ENCODE data around the gene RSRP1. TPM values are rescaled to one million over a fixed set of nuclear protein-coding genes. Genes with fewer than 3 reads are reported as not detected.

The RSRP1 gene
- total and polyA plus RNA-seq, 2 donors = 126 to 418 TPM

- Histone ChIP-seq H3K4me3 (ENCODE audit: low read length in 2 of 2) (no peak overlapping the region), H3K27me3 (ENCODE audit: control insufficient read depth in 2 of 2, insufficient read depth in 1 of 2, low read length in 1 of 2) (no peaks in the 10 kb centered on the region), H3K27ac (ENCODE audit: low read depth in 1 of 2, low read length in 1 of 2) (peak overlapping the region in 1 of 2 donors; percentile 32), H3K4me1 (ENCODE audit: control insufficient read depth in 2 of 2, insufficient read depth in 2 of 2, low read length in 2 of 2) (peaks cover 0 to 20% of the 10 kb centered on the region in 2 donors), H3K9me3 (ENCODE audit: control insufficient read depth in 2 of 2, insufficient read depth in 1 of 2, low read length in 1 of 2) (no peaks in the 10 kb centered on the region), H3K36me3 (ENCODE audit: control insufficient read depth in 2 of 2, insufficient read depth in 2 of 2, low read length in 1 of 2) (no peaks in the 10 kb centered on the region)
- peak in 3 of 9 donors; percentile 11 to 30 (median 22) for DNase-seq (ENCODE audit: low read depth in 6 of 9, low spot score in 9 of 9)
- WGBS = 94% methylated on average over 17 of the region's 17 CpGs
These were observed 52.7 kb downstream of the RSRP1 start for GRCh38 chr1:25194572-25195020.

DNA sequence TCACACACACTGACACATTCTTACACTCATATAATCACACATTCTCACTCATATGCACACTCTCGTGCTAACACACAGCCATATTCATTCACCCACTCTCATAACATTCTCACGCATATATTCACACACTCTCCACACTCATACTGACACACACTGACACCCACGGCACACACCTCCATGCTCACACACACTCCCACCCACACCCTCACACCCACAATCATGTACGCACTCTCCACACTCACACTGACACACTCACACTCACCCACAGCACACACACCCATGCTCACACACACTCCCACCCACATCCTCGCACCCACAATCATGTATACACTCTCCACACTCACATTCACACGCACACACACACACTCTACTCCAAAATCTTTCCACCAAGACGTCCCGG is 53.2 kb downstream of the RSRP1 start:
- DNase-seq (ENCODE audit: low read depth in 6 of 9, low spot score in 9 of 9) = no peak
- no peaks in the 10 kb centered on the region for H3K27me3 ChIP-seq (ENCODE audit: control insufficient read depth in 2 of 2, insufficient read depth in 1 of 2, low read length in 1 of 2)

GRCh38 chr1:25193229-25193628 is 54.0 kb downstream of the RSRP1 start:
- H3K4me3 ChIP-seq (ENCODE audit: low read length in 2 of 2) = no peak overlapping the region
- H3K9me3 ChIP-seq (ENCODE audit: control insufficient read depth in 2 of 2, insufficient read depth in 1 of 2, low read length in 1 of 2) = no peaks in the 10 kb centered on the region
- whole genome bisulfite sequencing = 91% methylated on average over 9 of the region's 9 CpGs

More for the DNA sequence above, 53.2 kb downstream of the RSRP1 start:
- Histone ChIP-seq H3K4me1 (ENCODE audit: control insufficient read depth in 2 of 2, insufficient read depth in 2 of 2, low read length in 2 of 2) (peaks cover 0 to 19% of the 10 kb centered on the region in 2 donors), H3K27ac (ENCODE audit: low read depth in 1 of 2, low read length in 1 of 2) (no peak overlapping the region), H3K36me3 (ENCODE audit: control insufficient read depth in 2 of 2, insufficient read depth in 2 of 2, low read length in 1 of 2) (no peaks in the 10 kb centered on the region), H3K9me3 (ENCODE audit: control insufficient read depth in 2 of 2, insufficient read depth in 1 of 2, low read length in 1 of 2) (no peaks in the 10 kb centered on the region), H3K4me3 (ENCODE audit: low read length in 2 of 2) (no peak overlapping the region)
- WGBS = 91% methylated on average over 8 of the region's 8 CpGs

More at GRCh38 chr1:25193229-25193628, 54.0 kb downstream of the RSRP1 start:
- no peaks in the 10 kb centered on the region for H3K27me3 ChIP-seq (ENCODE audit: control insufficient read depth in 2 of 2, insufficient read depth in 1 of 2, low read length in 1 of 2)
- peaks cover 0 to 12% of the 10 kb centered on the region in 2 donors for H3K4me1 ChIP-seq (ENCODE audit: control insufficient read depth in 2 of 2, insufficient read depth in 2 of 2, low read length in 2 of 2)
- no peak overlapping the region for H3K27ac ChIP-seq (ENCODE audit: low read depth in 1 of 2, low read length in 1 of 2)
- H3K36me3 ChIP-seq (ENCODE audit: control insufficient read depth in 2 of 2, insufficient read depth in 2 of 2, low read length in 1 of 2) = no peaks in the 10 kb centered on the region
- no peak for DNase-seq (ENCODE audit: low read depth in 6 of 9, low spot score in 9 of 9)

Other genes starting within 250 kb of the RSRP1 start
- gene SYF2, start 15.0 kb downstream of the RSRP1 start, total RNA-seq = 86.6 TPM
- 150 TPM for gene SYF2, start 15.0 kb downstream of the RSRP1 start, polyA plus RNA-seq
- 0.61 TPM for gene RHD, start 25.1 kb upstream of the RSRP1 start, total RNA-seq
- gene RHD, start 25.1 kb upstream of the RSRP1 start, polyA plus RNA-seq = 0.09 TPM
- gene TMEM50A, start 90.9 kb upstream of the RSRP1 start, total RNA-seq = 63.8 TPM
- 109 TPM for gene TMEM50A, start 90.9 kb upstream of the RSRP1 start, polyA plus RNA-seq
- 1.0 TPM for gene RHCE, start 173.4 kb upstream of the RSRP1 start, total RNA-seq
- 0.59 TPM for gene RHCE, start 173.4 kb upstream of the RSRP1 start, polyA plus RNA-seq
- gene MACO1, start 183.4 kb upstream of the RSRP1 start, total RNA-seq = 21.3 TPM
- 17.3 TPM for gene MACO1, start 183.4 kb upstream of the RSRP1 start, polyA plus RNA-seq